ENCODE measurements around the gene PATZ1. TPM values are rescaled to one million over a fixed set of nuclear protein-coding genes. Genes with fewer than 3 reads are reported as not detected.

The PATZ1 gene
- total RNA-seq, 1 experiment from 2014 or later = 58.5 TPM

- TF ChIP-seq EZH2 (IDR thresholded peaks at IDR 0.05; ENCODE audit: borderline replicate concordance, low read depth, low read length, poor library complexity, severe bottlenecking) (no peak), CTCF (conservative IDR thresholded peaks at IDR 0.05; ENCODE audit: low read depth, low read length) (no peak)
- Histone ChIP-seq H3K36me3 (ENCODE audit: insufficient read depth, low read length, poor library complexity, severe bottlenecking) (no peaks in the 10 kb centered on the region), H3K9me3 (ENCODE audit: low read depth, low read length, poor library complexity, severe bottlenecking) (no peaks in the 10 kb centered on the region), H3K27me3 (replicated peaks; ENCODE audit: insufficient read depth, low read depth, low read length, poor library complexity) (no peaks in the 10 kb centered on the region), H3K4me3 (ENCODE audit: low read depth, low read length, poor library complexity, severe bottlenecking) (no peak overlapping the region), H3K4me1 (ENCODE audit: insufficient read depth, low read length, poor library complexity, severe bottlenecking) (no peaks in the 10 kb centered on the region), H3K27ac (ENCODE audit: low read depth, low read length, poor library complexity, severe bottlenecking) (no peak overlapping the region)
- POLR2A ChIA-PET (ENCODE audit: low non-redundant PET) = interaction anchor here (0.6 kb wide), 1 partner anchor 345 kb away, joined by 4 read pairs; no protein-coding TSS in a partner anchor
- BruUV-seq (replicated peaks) = no TSS peak
- intact Hi-C loops (cut with micrococcal nuclease; ENCODE audit: unreplicated experiment) = no loop called here
- no peak for DNase-seq (ENCODE audit: low spot score)
- CTCF ChIA-PET = no interaction called here
Measured at GRCh38 chr22:31308181-31308580, 38.0 kb downstream of the PATZ1 start.

GRCh38 chr22:31305194-31305593, 41.0 kb downstream of the PATZ1 start:
- H3K27me3 ChIP-seq (replicated peaks; ENCODE audit: insufficient read depth, low read depth, low read length, poor library complexity) = no peaks in the 10 kb centered on the region
- ChIA-PET CTCF (no interaction called here), POLR2A (ENCODE audit: low non-redundant PET) (no interaction called here)
- no TSS peak for BruUV-seq (replicated peaks)
- no peaks in the 10 kb centered on the region for H3K4me1 ChIP-seq (ENCODE audit: insufficient read depth, low read length, poor library complexity, severe bottlenecking)
- no peaks in the 10 kb centered on the region for H3K9me3 ChIP-seq (ENCODE audit: low read depth, low read length, poor library complexity, severe bottlenecking)
- H3K27ac ChIP-seq (ENCODE audit: low read depth, low read length, poor library complexity, severe bottlenecking) = no peak overlapping the region
- no peaks in the 10 kb centered on the region for H3K36me3 ChIP-seq (ENCODE audit: insufficient read depth, low read length, poor library complexity, severe bottlenecking)
- H3K4me3 ChIP-seq (ENCODE audit: low read depth, low read length, poor library complexity, severe bottlenecking) = no peak overlapping the region
- intact Hi-C loops (cut with micrococcal nuclease; ENCODE audit: unreplicated experiment) = no loop called here
- no peak for TF ChIP-seq EZH2 (IDR thresholded peaks at IDR 0.05; ENCODE audit: borderline replicate concordance, low read depth, low read length, poor library complexity, severe bottlenecking)
- no peak for TF ChIP-seq CTCF (conservative IDR thresholded peaks at IDR 0.05; ENCODE audit: low read depth, low read length)
- DNase-seq (ENCODE audit: low spot score) = no peak

- intact Hi-C loops (cut with micrococcal nuclease; ENCODE audit: unreplicated experiment) = no loop called here
- no peaks in the 10 kb centered on the region for H3K36me3 ChIP-seq (ENCODE audit: insufficient read depth, low read length, poor library complexity, severe bottlenecking)
- no peak overlapping the region for H3K4me3 ChIP-seq (ENCODE audit: low read depth, low read length, poor library complexity, severe bottlenecking)
- BruUV-seq (replicated peaks) = no TSS peak
- no peaks in the 10 kb centered on the region for H3K4me1 ChIP-seq (ENCODE audit: insufficient read depth, low read length, poor library complexity, severe bottlenecking)
- ChIA-PET CTCF (no interaction called here), POLR2A (ENCODE audit: low non-redundant PET) (no interaction called here)
- H3K9me3 ChIP-seq (ENCODE audit: low read depth, low read length, poor library complexity, severe bottlenecking) = no peaks in the 10 kb centered on the region
- TF ChIP-seq CTCF (conservative IDR thresholded peaks at IDR 0.05; ENCODE audit: low read depth, low read length) (no peak), EZH2 (IDR thresholded peaks at IDR 0.05; ENCODE audit: borderline replicate concordance, low read depth, low read length, poor library complexity, severe bottlenecking) (no peak)
- H3K27me3 ChIP-seq (replicated peaks; ENCODE audit: insufficient read depth, low read depth, low read length, poor library complexity) = no peaks in the 10 kb centered on the region
- DNase-seq (ENCODE audit: low spot score) = no peak
- H3K27ac ChIP-seq (ENCODE audit: low read depth, low read length, poor library complexity, severe bottlenecking) = no peak overlapping the region
Measured at GRCh38 chr22:31302537-31302936, 43.6 kb downstream of the PATZ1 start.

Measured in A673 (cell line).